Measurements from ENCODE around the gene NUDT15. TPM values are rescaled to one million over a fixed set of nuclear protein-coding genes. Genes with fewer than 3 reads are reported as not detected.

Gene NUDT15
- total RNA-seq, 1 donor: 9.8 TPM

GRCh38 chr13:48070942-48071341 is 33.4 kb downstream of the NUDT15 start:
- H3K4me3 ChIP-seq (ENCODE audit: insufficient read depth, low read length): no peak overlapping the region
- H4K20me1 ChIP-seq (ENCODE audit: insufficient read depth, low read length): no peaks in the 10 kb centered on the region
- H3K4me1 ChIP-seq (ENCODE audit: insufficient read depth, low read length): no peaks in the 10 kb centered on the region
- H3K36me3 ChIP-seq (ENCODE audit: insufficient read depth, low read length): peaks cover 83% of the 10 kb centered on the region
- H3K4me2 ChIP-seq (ENCODE audit: insufficient read depth, low read length): no peak overlapping the region
- no peaks in the 10 kb centered on the region for H3K27me3 ChIP-seq (ENCODE audit: insufficient read depth, low read length)
- H3K27ac ChIP-seq (ENCODE audit: low read depth, low read length): no peak overlapping the region
- H2AFZ ChIP-seq (ENCODE audit: low read length): no peak overlapping the region
- H3K79me2 ChIP-seq (ENCODE audit: insufficient read depth, low read length): no peaks in the 10 kb centered on the region
- TF ChIP-seq, protein P1, sequence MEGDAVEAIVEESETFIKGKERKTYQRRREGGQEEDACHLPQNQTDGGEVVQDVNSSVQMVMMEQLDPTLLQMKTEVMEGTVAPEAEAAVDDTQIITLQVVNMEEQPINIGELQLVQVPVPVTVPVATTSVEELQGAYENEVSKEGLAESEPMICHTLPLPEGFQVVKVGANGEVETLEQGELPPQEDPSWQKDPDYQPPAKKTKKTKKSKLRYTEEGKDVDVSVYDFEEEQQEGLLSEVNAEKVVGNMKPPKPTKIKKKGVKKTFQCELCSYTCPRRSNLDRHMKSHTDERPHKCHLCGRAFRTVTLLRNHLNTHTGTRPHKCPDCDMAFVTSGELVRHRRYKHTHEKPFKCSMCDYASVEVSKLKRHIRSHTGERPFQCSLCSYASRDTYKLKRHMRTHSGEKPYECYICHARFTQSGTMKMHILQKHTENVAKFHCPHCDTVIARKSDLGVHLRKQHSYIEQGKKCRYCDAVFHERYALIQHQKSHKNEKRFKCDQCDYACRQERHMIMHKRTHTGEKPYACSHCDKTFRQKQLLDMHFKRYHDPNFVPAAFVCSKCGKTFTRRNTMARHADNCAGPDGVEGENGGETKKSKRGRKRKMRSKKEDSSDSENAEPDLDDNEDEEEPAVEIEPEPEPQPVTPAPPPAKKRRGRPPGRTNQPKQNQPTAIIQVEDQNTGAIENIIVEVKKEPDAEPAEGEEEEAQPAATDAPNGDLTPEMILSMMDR (IDR thresholded peaks at IDR 0.05; ENCODE audit: extremely low read depth, low read depth, low read length): no peak
- H3K9me3 ChIP-seq (ENCODE audit: low read depth, low read length): peaks cover 14% of the 10 kb centered on the region
- no peak for DNase-seq (ENCODE audit: insufficient read length, low spot score, missing footprints)

DNA sequence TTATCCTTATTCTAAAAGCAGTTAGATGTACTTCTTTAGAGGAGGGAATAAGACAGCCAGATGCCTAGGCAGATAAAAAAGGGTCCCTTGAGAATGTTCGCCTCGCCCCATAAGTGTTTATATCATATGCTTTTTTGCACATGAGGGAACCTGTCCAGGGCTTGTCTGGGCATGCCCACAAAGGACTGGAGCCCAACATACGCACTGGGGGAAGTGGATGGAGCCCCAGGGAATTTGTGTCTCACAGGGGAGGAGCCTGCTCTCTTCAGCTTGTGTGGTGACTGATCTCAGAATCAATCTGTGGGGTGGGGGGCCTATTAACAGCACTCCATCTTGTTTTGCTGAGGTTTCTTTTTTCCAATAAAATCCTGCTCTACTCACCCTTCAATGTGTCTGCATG is 34.8 kb downstream of the NUDT15 start:
- Histone ChIP-seq H3K4me3 (ENCODE audit: insufficient read depth, low read length) (no peak overlapping the region), H3K4me1 (ENCODE audit: insufficient read depth, low read length) (no peaks in the 10 kb centered on the region), H4K20me1 (ENCODE audit: insufficient read depth, low read length) (no peaks in the 10 kb centered on the region), H3K27me3 (ENCODE audit: insufficient read depth, low read length) (no peaks in the 10 kb centered on the region), H3K4me2 (ENCODE audit: insufficient read depth, low read length) (no peak overlapping the region), H3K9me3 (ENCODE audit: low read depth, low read length) (peaks cover 14% of the 10 kb centered on the region), H3K36me3 (ENCODE audit: insufficient read depth, low read length) (peaks cover 85% of the 10 kb centered on the region), H2AFZ (ENCODE audit: low read length) (no peak overlapping the region), H3K27ac (ENCODE audit: low read depth, low read length) (no peak overlapping the region), H3K79me2 (ENCODE audit: insufficient read depth, low read length) (no peaks in the 10 kb centered on the region)
- TF ChIP-seq, protein P1 (IDR thresholded peaks at IDR 0.05; ENCODE audit: extremely low read depth, low read depth, low read length): no peak
- no peak for DNase-seq (ENCODE audit: insufficient read length, low spot score, missing footprints)

- no peaks in the 10 kb centered on the region for H3K27me3 ChIP-seq (ENCODE audit: insufficient read depth, low read length)
- no peaks in the 10 kb centered on the region for H3K4me1 ChIP-seq (ENCODE audit: insufficient read depth, low read length)
- H3K4me2 ChIP-seq (ENCODE audit: insufficient read depth, low read length): no peak overlapping the region
- H3K4me3 ChIP-seq (ENCODE audit: insufficient read depth, low read length): no peak overlapping the region
- TF ChIP-seq, protein P1 (IDR thresholded peaks at IDR 0.05; ENCODE audit: extremely low read depth, low read depth, low read length): no peak
- no peak for DNase-seq (ENCODE audit: insufficient read length, low spot score, missing footprints)
- no peak overlapping the region for H2AFZ ChIP-seq (ENCODE audit: low read length)
- H3K36me3 ChIP-seq (ENCODE audit: insufficient read depth, low read length): peaks cover 85% of the 10 kb centered on the region
- no peaks in the 10 kb centered on the region for H4K20me1 ChIP-seq (ENCODE audit: insufficient read depth, low read length)
- H3K9me3 ChIP-seq (ENCODE audit: low read depth, low read length): peaks cover 14% of the 10 kb centered on the region
- no peaks in the 10 kb centered on the region for H3K79me2 ChIP-seq (ENCODE audit: insufficient read depth, low read length)
- H3K27ac ChIP-seq (ENCODE audit: low read depth, low read length): no peak overlapping the region
These were observed 35.3 kb downstream of the NUDT15 start for GRCh38 chr13:48072787-48073186.

GRCh38 chr13:48074006-48074405 is 36.5 kb downstream of the NUDT15 start:
- H3K4me1 ChIP-seq (ENCODE audit: insufficient read depth, low read length): no peaks in the 10 kb centered on the region
- no peaks in the 10 kb centered on the region for H3K27me3 ChIP-seq (ENCODE audit: insufficient read depth, low read length)
- H3K4me3 ChIP-seq (ENCODE audit: insufficient read depth, low read length): no peak overlapping the region
- TF ChIP-seq, protein P1 (IDR thresholded peaks at IDR 0.05; ENCODE audit: extremely low read depth, low read depth, low read length): no peak
- peaks cover 11% of the 10 kb centered on the region for H3K9me3 ChIP-seq (ENCODE audit: low read depth, low read length)
- no peak overlapping the region for H2AFZ ChIP-seq (ENCODE audit: low read length)
- H3K27ac ChIP-seq (ENCODE audit: low read depth, low read length): no peak overlapping the region
- H4K20me1 ChIP-seq (ENCODE audit: insufficient read depth, low read length): no peaks in the 10 kb centered on the region
- H3K4me2 ChIP-seq (ENCODE audit: insufficient read depth, low read length): no peak overlapping the region
- peaks cover 87% of the 10 kb centered on the region for H3K36me3 ChIP-seq (ENCODE audit: insufficient read depth, low read length)
- no peak for DNase-seq (ENCODE audit: insufficient read length, low spot score, missing footprints)
- no peaks in the 10 kb centered on the region for H3K79me2 ChIP-seq (ENCODE audit: insufficient read depth, low read length)

Measured in osteoblast (primary cell).